ENCODE results near the gene AGPAT4. TPM values are rescaled to one million over a fixed set of nuclear protein-coding genes. Genes with fewer than 3 reads are reported as not detected.

Gene AGPAT4
- total and polyA plus RNA-seq, 2 experiments from 2014 or later, result 10.6 to 11.8 TPM

GRCh38 chr6:161207200-161207599 is 66.7 kb downstream of the AGPAT4 start:
- H3K79me2 ChIP-seq, result peaks cover 10% of the 10 kb centered on the region
- H3K4me3 ChIP-seq, result no peak overlapping the region
- H3K9me3 ChIP-seq (ENCODE audit: low read depth), result no peaks in the 10 kb centered on the region
- no peaks in the 10 kb centered on the region for H3K9me2 ChIP-seq (replicated peaks; ENCODE audit: insufficient read depth)
- H3K36me3 ChIP-seq (replicated peaks; ENCODE audit: insufficient read depth, low read depth), result peaks cover under 1% of the 10 kb centered on the region
- no peaks in the 10 kb centered on the region for H4K20me1 ChIP-seq (ENCODE audit: insufficient read depth, poor library complexity, severe bottlenecking)
- no peaks in the 10 kb centered on the region for H3K4me1 ChIP-seq (ENCODE audit: insufficient read depth)
- H3K27me3 ChIP-seq, result no peaks in the 10 kb centered on the region
- no peak for DNase-seq (ENCODE audit: low spot score)
- H2AFZ ChIP-seq, result no peak overlapping the region
- H3K4me2 ChIP-seq, result no peak overlapping the region
- no peak overlapping the region for H3K27ac ChIP-seq
- TF ChIP-seq EZH2 (IDR thresholded peaks at IDR 0.05; ENCODE audit: borderline replicate concordance), result no peak
- TF ChIP-seq CTCF (IDR thresholded peaks at IDR 0.05; ENCODE audit: poor library complexity), result no peak
- no peak for TF ChIP-seq EZH2phosphoT487 (IDR thresholded peaks at IDR 0.05; ENCODE audit: low read depth, severe bottlenecking, unreplicated experiment)
- WGBS (ENCODE audit: low lambda C conversion rate, missing lambda C conversion rate), result 90% methylated on average over 4 of the region's 4 CpGs

- Histone ChIP-seq H3K79me2 (peaks cover 8% of the 10 kb centered on the region), H2AFZ (no peak overlapping the region)
- WGBS (ENCODE audit: low lambda C conversion rate, missing lambda C conversion rate), result 94% methylated on average over 11 of the region's 11 CpGs
Measured at GRCh38 chr6:161204866-161205557, 68.8 kb downstream of the AGPAT4 start.

GRCh38 chr6:161200610-161201370 is 73.1 kb downstream of the AGPAT4 start:
- Histone ChIP-seq H3K27me3 (no peaks in the 10 kb centered on the region), H3K79me2 (peaks cover under 1% of the 10 kb centered on the region), H3K4me2 (no peak overlapping the region), H3K36me3 (replicated peaks; ENCODE audit: insufficient read depth, low read depth) (no peaks in the 10 kb centered on the region), H3K4me3 (no peak overlapping the region), H4K20me1 (ENCODE audit: insufficient read depth, poor library complexity, severe bottlenecking) (no peaks in the 10 kb centered on the region), H3K9me2 (replicated peaks; ENCODE audit: insufficient read depth) (no peaks in the 10 kb centered on the region), H3K4me1 (ENCODE audit: insufficient read depth) (no peaks in the 10 kb centered on the region), H3K27ac (no peak overlapping the region), H2AFZ (no peak overlapping the region), H3K9me3 (ENCODE audit: low read depth) (no peaks in the 10 kb centered on the region)
- TF ChIP-seq EZH2 (IDR thresholded peaks at IDR 0.05; ENCODE audit: borderline replicate concordance), result no peak
- TF ChIP-seq EZH2phosphoT487 (IDR thresholded peaks at IDR 0.05; ENCODE audit: low read depth, severe bottlenecking, unreplicated experiment), result no peak
- TF ChIP-seq CTCF (IDR thresholded peaks at IDR 0.05; ENCODE audit: poor library complexity), result peak; percentile 16
- WGBS (ENCODE audit: low lambda C conversion rate, missing lambda C conversion rate), result 92% methylated on average over 8 of the region's 8 CpGs
- DNase-seq (ENCODE audit: low spot score), result no peak

More at GRCh38 chr6:161204866-161205557, 68.8 kb downstream of the AGPAT4 start:
- H3K4me1 ChIP-seq (ENCODE audit: insufficient read depth), result no peaks in the 10 kb centered on the region
- no peak for DNase-seq (ENCODE audit: low spot score)
- H3K9me2 ChIP-seq (replicated peaks; ENCODE audit: insufficient read depth), result no peaks in the 10 kb centered on the region
- H3K4me3 ChIP-seq, result no peak overlapping the region
- H4K20me1 ChIP-seq (ENCODE audit: insufficient read depth, poor library complexity, severe bottlenecking), result no peaks in the 10 kb centered on the region
- no peaks in the 10 kb centered on the region for H3K36me3 ChIP-seq (replicated peaks; ENCODE audit: insufficient read depth, low read depth)
- no peaks in the 10 kb centered on the region for H3K9me3 ChIP-seq (ENCODE audit: low read depth)
- no peaks in the 10 kb centered on the region for H3K27me3 ChIP-seq
- H3K27ac ChIP-seq, result no peak overlapping the region
- no peak overlapping the region for H3K4me2 ChIP-seq
- no peak for TF ChIP-seq CTCF (IDR thresholded peaks at IDR 0.05; ENCODE audit: poor library complexity)
- no peak for TF ChIP-seq EZH2phosphoT487 (IDR thresholded peaks at IDR 0.05; ENCODE audit: low read depth, severe bottlenecking, unreplicated experiment)
- TF ChIP-seq EZH2 (IDR thresholded peaks at IDR 0.05; ENCODE audit: borderline replicate concordance), result no peak

Measured in hepatocyte (in vitro differentiated cells).